Limb (tissue), 2 donors: Measurements from ENCODE around the gene PRIM1.
"Not testable (repeated sequence)": the region's sequence is repeated elsewhere in the genome, so short reads cannot be mapped to it uniquely, and the experiment has no call there.

Experiments used
- DNase-seq, 2 donors: peaks; one replicate each; pipeline ENCODE4 v3.0.0-alpha.2; 2016; ENCODE audit errors: extremely low spot score in 2 of 2

The PRIM1 gene

GRCh38 chr12:56718149-56718548, 34.0 kb downstream of the PRIM1 start:
- no peak for DNase-seq

DNA sequence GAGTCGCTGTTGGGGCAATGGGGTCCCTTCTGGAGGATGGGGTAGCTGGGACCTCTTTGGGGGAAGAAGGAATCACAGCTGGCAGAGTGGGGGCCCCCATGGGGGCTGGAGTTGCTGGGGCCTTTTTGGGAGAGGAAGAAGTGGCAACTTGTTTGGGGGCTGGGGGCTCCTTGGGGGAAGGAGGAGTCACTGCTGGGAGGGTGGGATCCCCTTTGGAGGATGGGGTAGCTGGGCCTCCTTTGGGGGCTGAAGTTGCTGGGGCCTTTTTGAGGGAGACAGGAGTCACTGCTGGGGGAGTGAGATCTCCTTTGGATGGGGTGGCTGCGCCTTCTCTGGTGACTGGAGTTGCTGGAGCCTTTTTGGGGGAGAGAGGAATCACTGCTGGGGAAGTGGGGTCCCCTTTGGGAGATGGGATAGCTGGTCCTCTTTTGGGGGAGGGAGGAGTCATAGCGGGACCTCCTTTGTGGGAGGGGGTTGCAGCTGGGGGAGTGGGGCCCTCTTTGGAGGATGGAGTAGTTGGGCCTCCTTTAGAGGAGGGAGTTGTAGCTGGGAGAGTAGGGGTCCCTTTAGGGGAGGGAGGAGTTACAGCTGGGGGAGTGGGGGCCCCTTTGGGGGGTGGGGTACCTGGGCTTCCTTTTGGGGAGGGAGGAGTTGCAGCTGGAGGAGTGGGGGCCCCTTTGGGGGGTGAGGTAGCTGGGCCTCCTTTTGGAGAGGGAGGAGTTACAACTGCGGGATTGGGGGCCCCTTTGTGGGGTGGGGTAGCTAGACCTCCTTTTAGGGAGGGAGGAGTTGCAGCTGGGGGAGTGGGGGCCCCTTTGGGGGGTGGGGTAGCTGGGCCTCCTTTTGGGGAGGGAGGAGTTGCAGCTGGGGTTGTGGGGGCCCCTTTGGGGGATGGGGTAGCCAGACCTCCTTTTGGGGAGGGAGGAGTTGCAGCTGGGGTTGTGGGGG, 34.9 kb downstream of the PRIM1 start:
- DNase-seq: no peak

DNA sequence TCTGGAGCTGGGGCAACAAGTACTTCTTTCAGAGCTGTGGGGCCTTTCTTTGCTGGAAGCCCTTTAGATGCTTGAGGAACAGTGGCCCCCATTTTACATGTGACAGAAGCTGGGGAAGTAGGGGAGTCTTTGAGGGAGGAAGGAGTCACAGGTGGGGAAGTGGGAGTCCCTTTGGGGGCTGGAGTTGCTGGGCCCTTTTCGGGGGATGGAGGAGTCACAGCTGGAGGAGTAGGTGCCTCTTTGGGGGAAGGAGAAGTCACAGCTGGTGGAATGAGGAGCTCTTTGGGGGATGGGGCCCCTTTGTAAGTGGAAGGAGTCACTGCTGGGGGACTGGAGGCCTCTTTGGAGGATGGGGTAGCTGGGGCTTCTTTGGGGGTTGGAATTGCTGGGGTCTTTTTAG, 35.7 kb downstream of the PRIM1 start:
- no peak for DNase-seq

DNA sequence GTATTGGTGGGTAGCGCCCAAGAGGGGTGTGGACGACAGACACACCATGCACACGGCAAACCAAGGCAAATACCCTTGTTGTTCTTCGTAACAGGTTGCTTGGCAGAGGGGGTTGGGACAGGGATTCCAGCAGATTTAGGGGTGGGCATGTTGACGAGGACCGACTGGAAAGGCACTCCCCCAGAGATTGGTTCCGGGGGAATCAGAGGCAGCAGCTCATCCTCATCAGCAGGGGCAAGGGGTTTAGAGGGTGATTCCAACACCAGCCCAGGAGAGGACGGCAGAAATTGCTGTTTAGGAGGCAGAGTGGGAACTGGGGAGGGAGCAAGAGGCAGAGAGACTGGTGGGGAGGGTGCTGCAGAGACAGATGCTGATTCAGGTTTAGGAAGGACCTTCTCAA, 36.3 kb downstream of the PRIM1 start:
- DNase-seq: no peak

DNA sequence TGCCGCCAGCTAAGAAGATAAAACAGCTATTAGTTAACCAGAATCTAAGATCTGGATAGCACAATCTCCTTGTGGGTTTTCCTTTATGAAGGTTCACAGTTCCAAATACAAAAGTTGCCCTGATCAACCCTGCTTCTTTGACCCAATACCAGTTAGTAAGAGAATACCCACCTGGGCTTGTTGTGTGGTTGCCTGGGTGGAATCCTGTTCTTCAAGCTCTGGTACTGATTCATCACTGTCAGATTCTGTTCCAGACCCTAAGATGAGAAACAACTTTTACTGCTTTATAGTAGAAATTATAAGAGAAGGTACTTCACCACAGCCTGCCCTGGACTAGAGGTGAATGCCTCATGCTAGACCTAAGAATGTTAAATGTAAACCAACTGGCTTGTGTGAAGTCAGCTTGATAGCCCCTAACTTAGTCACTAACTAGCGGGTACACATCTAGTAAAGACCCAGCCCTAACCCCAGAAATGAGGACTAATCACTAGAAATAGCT, 37.6 kb downstream of the PRIM1 start:
- DNase-seq: no peak

- no peak for DNase-seq
These were observed 38.8 kb downstream of the PRIM1 start for GRCh38 chr12:56713345-56713744.

DNA sequence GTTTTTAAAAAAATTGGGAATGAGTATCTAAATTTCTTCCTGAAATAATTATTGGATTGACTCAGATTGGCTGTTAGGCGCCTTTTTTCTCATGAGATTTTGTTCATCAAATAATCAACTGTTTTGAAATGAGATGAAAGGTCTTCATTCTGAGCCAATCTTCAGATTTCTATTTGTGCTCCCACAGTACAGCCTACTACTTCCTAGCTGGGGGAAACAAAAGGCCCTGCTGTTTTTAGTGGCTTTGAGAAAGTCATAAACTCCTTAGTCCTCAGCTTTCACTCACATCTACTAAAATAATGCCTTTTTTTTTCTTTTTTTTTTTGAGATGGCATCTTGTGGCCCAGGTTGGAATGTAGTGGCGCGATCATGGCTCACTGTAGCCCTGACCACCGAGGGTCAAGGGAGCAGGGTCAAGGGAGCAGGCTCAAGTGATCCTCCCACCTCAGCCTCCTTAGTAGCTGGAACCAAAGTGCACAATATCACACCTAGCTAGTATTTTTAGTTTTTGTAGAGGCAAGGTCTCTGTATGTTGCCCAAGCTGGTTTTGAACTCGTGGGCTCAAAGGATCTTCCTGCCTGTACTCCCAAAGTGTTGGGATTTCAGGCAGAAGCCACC, 42.3 kb downstream of the PRIM1 start:
- no peak for DNase-seq

GRCh38 chr12:56704522-56704921, 47.6 kb downstream of the PRIM1 start:
- not testable (repeated sequence) for DNase-seq

DNA sequence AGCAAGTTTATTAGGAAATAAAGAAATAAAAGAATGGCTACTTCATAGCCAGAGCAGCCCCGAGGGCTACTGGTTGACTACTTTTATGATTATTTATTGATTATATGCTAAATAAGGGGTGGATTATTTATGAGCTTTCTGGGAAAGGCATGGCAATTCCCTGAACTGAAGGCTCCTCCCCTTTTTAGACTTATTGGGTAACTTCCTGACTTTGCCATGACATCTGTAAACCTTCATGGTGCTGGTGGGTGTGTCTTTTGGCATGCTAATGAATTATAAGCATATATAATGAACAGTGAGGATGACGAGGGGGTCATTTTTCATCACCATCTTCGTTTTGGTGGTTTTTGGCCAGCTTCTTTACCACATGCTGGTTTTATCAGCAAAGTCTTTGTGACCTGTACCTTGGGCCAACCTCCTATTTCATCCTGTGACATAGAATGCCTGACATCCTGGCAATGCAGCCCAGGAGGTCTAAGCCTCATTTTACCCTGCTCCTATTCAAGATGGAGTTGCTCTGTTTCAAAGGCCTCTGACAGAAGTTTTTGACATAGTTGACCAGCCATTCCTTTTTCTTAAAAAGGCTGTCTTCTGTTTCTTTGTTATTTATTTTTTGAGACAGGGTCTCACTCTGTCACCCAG, 53.0 kb downstream of the PRIM1 start:
- no peak for DNase-seq

DNA sequence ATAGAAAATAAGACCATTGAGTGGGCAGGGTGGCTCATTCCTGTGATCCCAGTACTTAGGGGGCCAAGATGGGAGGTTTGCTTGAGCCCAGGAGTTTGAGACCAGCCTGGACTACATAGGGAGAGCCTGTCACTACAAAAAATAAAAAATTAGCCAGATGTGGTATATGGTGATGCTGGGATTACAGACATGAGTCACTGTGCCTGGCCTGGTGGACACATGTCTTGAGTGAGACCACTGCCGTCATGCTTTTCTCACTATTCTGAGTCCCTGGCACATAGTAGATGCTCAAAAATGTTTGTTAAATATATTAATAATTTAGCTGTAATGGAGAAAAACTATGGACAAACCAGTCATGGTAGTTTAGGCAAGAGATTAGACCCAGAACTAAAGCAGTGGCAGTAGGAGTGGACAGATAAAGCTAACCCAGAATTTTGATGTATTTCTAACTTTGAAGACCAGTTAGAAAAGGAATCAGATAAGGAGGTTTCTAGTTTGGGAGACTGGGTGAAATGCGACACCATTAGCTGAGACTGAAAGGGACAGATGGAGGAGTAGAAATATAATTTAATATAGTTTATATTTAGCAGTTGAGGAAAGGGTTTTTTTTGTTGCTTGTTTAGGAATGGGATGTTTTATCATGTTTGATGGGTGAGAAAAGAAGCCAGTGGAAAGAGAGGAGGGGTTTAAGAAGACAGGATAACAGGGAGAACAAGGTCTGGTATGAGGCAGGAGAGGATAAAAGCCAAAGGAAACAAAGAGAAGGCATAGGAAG, 56.6 kb downstream of the PRIM1 start:
- no peak for DNase-seq

GRCh38 chr12:56694161-56694560, 58.0 kb downstream of the PRIM1 start:
- DNase-seq: no peak

DNA sequence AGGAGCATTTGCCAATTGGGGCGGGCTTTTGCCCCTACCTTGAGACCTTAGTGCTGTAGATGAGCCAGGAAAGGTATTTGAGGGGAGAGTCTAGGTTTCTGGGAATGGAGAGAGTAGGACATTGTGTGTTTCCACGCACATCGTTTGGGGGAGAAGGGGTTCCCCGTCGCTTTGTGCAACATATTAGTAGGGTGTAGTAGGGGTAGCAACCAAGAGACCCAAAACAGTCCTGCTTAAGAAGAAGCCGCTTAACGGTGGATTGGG, 63.3 kb downstream of the PRIM1 start:
- no peak for DNase-seq

DNA sequence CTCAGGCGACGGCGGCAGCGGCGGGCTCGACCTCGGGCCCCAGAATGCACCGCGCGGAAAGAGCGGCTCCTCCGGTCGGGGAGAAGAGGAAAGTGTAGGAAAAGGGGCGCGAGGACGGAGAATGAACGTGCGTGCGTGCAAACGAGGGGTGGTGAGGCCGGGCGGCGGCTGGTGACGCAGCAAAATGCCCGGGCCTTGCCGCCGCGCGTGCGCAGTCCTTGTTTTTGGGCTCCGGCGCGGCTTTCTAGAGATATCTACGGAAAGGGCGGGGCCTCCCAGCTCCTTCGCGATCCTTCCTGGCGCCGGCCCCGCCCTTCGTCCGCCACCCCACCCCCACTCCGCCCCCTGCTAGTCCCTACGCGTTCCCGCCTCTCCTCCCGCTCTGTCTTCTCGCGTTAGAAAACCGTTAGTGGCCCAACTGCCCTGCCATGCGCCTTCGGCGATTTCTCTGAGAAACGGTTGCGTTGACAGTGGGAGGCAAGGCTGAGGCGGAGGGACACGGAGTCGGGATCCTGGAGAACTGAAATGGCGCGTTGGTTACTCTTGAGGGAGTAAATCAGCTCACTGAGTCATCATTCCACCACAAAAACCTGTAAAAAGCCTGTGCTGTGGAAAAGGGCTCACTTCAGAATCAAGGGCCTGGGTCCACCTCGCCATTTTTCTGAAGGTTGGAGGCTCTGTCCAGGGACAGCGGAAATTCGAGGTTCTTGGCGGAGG, 63.8 kb downstream of the PRIM1 start, which contains the start of gene PTGES3:
TSS of gene PTGES3 (minus strand) at position 156 of the 717 bp plus-strand sequence. CDS start 285 bp downstream, outside the sequence.
- DNase-seq: peak; percentile 99

DNA sequence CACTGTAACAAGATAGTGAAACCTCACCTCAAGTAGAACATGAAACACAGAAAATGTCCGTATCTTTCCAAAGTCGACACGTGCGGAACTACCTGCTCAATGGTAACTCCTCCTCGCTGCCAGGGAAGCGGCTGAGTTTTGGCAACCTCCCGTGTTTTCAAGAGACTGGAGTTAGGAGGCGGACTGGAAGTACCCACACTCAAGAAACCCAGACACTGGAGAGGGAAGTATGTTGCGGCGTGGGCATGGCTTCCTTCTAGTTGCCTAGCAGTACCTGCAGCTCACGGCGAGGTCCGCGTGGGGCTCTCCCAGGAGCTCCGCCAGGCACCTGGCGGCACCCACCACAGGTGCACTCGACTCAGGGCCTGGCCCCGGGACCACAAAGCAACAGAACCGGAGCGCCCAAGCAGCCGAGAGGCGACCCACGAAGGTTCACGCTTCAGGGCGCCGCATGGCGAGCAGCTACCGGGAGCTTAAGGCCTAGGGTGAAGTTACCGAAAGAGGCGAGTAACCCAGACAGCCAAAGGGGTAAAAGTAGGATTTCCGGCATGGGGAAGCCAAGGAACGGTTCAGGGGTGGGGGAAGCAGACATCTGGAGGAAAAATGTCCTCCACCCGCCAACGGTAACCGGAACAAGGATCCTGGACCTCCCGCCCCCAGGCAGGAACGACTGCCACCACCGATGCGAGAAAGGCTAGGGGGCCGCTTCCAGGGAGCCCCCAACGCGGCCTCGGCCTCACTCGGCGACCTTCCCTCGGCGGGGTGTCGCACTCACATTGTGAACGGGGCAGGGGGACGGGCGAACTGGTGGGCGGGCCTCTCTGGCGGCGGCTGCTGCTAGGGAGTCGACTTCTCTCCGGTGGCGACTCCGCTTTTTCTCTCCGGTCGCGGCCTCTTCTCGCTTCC, 64.6 kb downstream of the PRIM1 start:
- peak; percentile 11 to 63 for DNase-seq

DNA sequence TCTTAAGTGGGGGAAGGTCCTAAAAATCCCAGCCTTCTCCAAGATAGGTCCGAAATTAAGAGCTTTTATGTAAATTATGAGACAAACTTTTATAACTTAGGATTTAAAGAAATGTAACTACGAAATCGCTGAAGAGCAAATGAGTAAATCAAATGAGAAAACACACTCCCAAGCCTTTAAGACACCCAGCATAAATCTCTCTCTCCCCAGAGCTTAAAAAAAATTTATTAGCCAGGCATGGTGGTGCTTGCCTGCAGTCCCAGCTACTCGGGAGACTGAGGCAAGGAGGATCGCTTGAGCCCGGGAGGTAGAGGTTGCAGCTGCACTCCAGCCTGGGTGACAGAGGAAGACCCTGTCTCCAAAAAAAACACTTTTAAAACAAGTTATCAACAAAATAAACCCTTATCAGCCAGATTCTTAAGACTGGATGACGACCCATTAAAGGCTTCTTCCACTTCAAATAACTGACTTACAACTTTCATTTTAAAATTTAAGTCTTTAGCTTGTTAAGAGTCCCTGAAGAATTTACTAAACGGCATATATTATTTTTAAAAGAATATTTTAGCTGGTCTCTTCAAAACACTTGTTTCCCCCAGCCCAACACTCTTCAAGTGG, 67.3 kb downstream of the PRIM1 start:
- no peak for DNase-seq

DNA sequence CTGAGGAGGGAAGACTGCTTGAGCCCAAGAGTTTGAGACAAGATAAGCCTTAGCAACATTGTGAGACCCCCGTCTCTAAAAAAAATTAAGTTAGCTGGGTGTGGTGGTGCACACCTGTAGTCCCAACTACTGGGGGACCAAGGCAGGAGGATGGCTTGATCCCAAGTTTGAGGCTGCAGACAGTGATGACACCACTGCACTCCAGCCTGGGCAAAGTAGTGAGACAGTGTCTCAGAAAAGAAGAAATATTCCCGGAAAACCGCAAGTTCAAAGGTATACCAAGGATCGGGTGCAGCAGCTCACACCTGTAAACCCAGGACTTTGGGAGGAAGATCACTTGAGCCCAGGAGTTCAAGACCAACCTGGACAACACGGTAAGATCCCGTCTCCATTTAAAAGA, 69.8 kb downstream of the PRIM1 start:
- no peak for DNase-seq
